GOT3 (cell line): ENCODE data around the gene PTBP3.
"Not testable (repeated sequence)": the region's sequence is repeated elsewhere in the genome, so short reads cannot be mapped to it uniquely, and the experiment has no call there.

ENCODE experiments used
- DNase-seq: peaks from one replicate; lab custom pipeline; 2025; ENCODE audit warnings: mixed read lengths; lab: John Stamatoyannopoulos, UW

Gene PTBP3

GRCh38 chr9:112322701-112323377, 10.6 kb downstream of the PTBP3 start:
- no peak for DNase-seq

GRCh38 chr9:112316258-112316943, 17.0 kb downstream of the PTBP3 start:
- no peak for DNase-seq

GRCh38 chr9:112315331-112316257, 17.8 kb downstream of the PTBP3 start:
- no peak for DNase-seq

- no peak for DNase-seq
These were observed 21.3 kb downstream of the PTBP3 start for GRCh38 chr9:112312139-112312538.

- no peak for DNase-seq
These were observed 21.9 kb downstream of the PTBP3 start for GRCh38 chr9:112311497-112311896.

GRCh38 chr9:112310826-112311225, 22.6 kb downstream of the PTBP3 start:
- no peak for DNase-seq

- DNase-seq, result no peak
These were observed 24.8 kb downstream of the PTBP3 start for GRCh38 chr9:112308588-112308987.

GRCh38 chr9:112301420-112301819, 32.0 kb downstream of the PTBP3 start:
- DNase-seq, result no peak

- DNase-seq, result no peak
These were observed 33.9 kb downstream of the PTBP3 start for GRCh38 chr9:112299514-112299913.

GRCh38 chr9:112296929-112297328, 36.5 kb downstream of the PTBP3 start:
- no peak for DNase-seq

GRCh38 chr9:112295174-112295573, 38.2 kb downstream of the PTBP3 start:
- no peak for DNase-seq

GRCh38 chr9:112288029-112288428, 45.4 kb downstream of the PTBP3 start:
- DNase-seq, result no peak

GRCh38 chr9:112286926-112287325, 46.5 kb downstream of the PTBP3 start:
- no peak for DNase-seq

GRCh38 chr9:112285056-112285455, 48.4 kb downstream of the PTBP3 start:
- no peak for DNase-seq

- DNase-seq, result no peak
These were observed 49.7 kb downstream of the PTBP3 start for GRCh38 chr9:112283582-112284253.

GRCh38 chr9:112282841-112283240, 50.6 kb downstream of the PTBP3 start:
- DNase-seq, result not testable (repeated sequence)

- no peak for DNase-seq
These were observed 52.5 kb downstream of the PTBP3 start for GRCh38 chr9:112280904-112281303.

- no peak for DNase-seq
These were observed 53.9 kb downstream of the PTBP3 start for GRCh38 chr9:112279501-112279900.

GRCh38 chr9:112278152-112278551, 55.3 kb downstream of the PTBP3 start:
- DNase-seq, result no peak

- no peak for DNase-seq
These were observed 58.8 kb downstream of the PTBP3 start for GRCh38 chr9:112274600-112274999.

- no peak for DNase-seq
These were observed 59.5 kb downstream of the PTBP3 start for GRCh38 chr9:112273876-112274275.

- no peak for DNase-seq
These were observed 61.8 kb downstream of the PTBP3 start for GRCh38 chr9:112271466-112272098.
